Stimulated activated CD4-positive, alpha-beta T cell treated with anti-CD3 and anti-CD28 coated beads, Interleukin-4, amount 100 ng/mL, for 1 hour (primary cell): ENCODE data around the gene SEC14L5.
"Not testable (repeated sequence)": the region's sequence is repeated elsewhere in the genome, so short reads cannot be mapped to it uniquely, and the experiment has no call there.

Source experiments
- DNase-seq: peaks from one replicate; pipeline ENCODE4 v3.0.0-alpha.2; 2020

SEC14L5 gene

GRCh38 chr16:4957720-4958509 lies at the start of gene SEC14L5:
TSS of gene SEC14L5 (plus strand) at chr16:4958330. CDS start at chr16:4959324, 994 bp downstream.
- peak; percentile 86 for DNase-seq

- DNase-seq: no peak
These were observed 49.2 kb upstream of the SEC14L5 start for GRCh38 chr16:4908854-4909401.

- no peak for DNase-seq
These were observed 48.3 kb upstream of the SEC14L5 start for GRCh38 chr16:4909825-4910224.

- no peak for DNase-seq
These were observed 47.3 kb upstream of the SEC14L5 start for GRCh38 chr16:4910828-4911227.

GRCh38 chr16:4911970-4912386 lies 46.2 kb upstream of the SEC14L5 start:
- no peak for DNase-seq

GRCh38 chr16:4913130-4913773 lies 44.9 kb upstream of the SEC14L5 start:
- no peak for DNase-seq

GRCh38 chr16:4913774-4914525 lies 44.2 kb upstream of the SEC14L5 start:
- DNase-seq: no peak

- no peak for DNase-seq
These were observed 43.5 kb upstream of the SEC14L5 start for GRCh38 chr16:4914528-4915225.

GRCh38 chr16:4915226-4915761 lies 42.8 kb upstream of the SEC14L5 start:
- no peak for DNase-seq

GRCh38 chr16:4917117-4917516 lies 41.0 kb upstream of the SEC14L5 start:
- DNase-seq: no peak

GRCh38 chr16:4918781-4919251 lies 39.3 kb upstream of the SEC14L5 start:
- DNase-seq: no peak

- DNase-seq: no peak
These were observed 37.3 kb upstream of the SEC14L5 start for GRCh38 chr16:4920826-4921225.

- no peak for DNase-seq
These were observed 35.3 kb upstream of the SEC14L5 start for GRCh38 chr16:4922721-4923342.

GRCh38 chr16:4923853-4924252 lies 34.3 kb upstream of the SEC14L5 start:
- DNase-seq: no peak

GRCh38 chr16:4924593-4925292 lies 33.4 kb upstream of the SEC14L5 start:
- no peak for DNase-seq

- no peak for DNase-seq
These were observed 32.9 kb upstream of the SEC14L5 start for GRCh38 chr16:4925293-4925607.

GRCh38 chr16:4925791-4926190 lies 32.3 kb upstream of the SEC14L5 start:
- DNase-seq: no peak

GRCh38 chr16:4926928-4927327 lies 31.2 kb upstream of the SEC14L5 start:
- no peak for DNase-seq

GRCh38 chr16:4927661-4928060 lies 30.5 kb upstream of the SEC14L5 start:
- DNase-seq: no peak

- DNase-seq: no peak
These were observed 29.9 kb upstream of the SEC14L5 start for GRCh38 chr16:4928227-4928626.

GRCh38 chr16:4929619-4930018 lies 28.5 kb upstream of the SEC14L5 start:
- not testable (repeated sequence) for DNase-seq
